ENCODE results near the gene ELOVL1. TPM values are rescaled to one million over a fixed set of nuclear protein-coding genes. Genes with fewer than 3 reads are reported as not detected.
A peak's percentile ranks its signal among the peaks of the same experiment; 100 is the strongest.

ELOVL1 gene
- total RNA-seq, 4 donors from 2014 or later = 25.7 to 63.2 (median 49.1) TPM

DNA sequence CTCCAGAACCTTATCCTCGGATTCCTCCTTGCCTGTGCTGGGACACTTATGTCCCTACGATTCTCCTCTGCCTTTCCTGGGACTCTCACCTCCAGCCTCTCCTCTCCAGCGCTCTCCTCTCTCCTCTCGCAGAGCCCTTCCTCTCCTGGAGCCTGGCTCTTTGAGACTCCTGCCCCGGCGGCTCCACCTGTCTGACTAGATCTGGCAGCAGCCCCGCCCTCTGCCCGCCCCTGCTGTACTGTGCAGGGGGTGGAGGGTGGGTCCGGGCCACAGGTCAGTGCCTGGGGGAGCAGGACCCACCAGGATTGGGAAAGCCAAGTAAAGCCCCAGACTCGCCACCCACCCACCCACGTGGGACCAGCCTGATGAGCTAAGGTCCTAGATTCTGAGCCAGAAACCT is 1.6 kb downstream of the ELOVL1 start:
- Histone ChIP-seq H3K27ac (replicated peaks in 1 of 4) (peak overlapping the region; percentile 90 to 96 (median 94)), H3K36me3 (peaks cover 30 to 48% (median 47%) of the 10 kb centered on the region in 4 donors), H3K27me3 (no peaks in the 10 kb centered on the region), H3K9me3 (no peaks in the 10 kb centered on the region), H3K4me3 (peak overlapping the region; percentile 91 to 98 (median 93)), H3K4me1 (peaks cover 27 to 41% (median 33%) of the 10 kb centered on the region in 4 donors)
- TF ChIP-seq EP300 (IDR thresholded peaks at IDR 0.05) (no peak), POLR2A (IDR thresholded peaks at IDR 0.05; ENCODE audit: low read depth) (no peak), POLR2AphosphoS5 (IDR thresholded peaks at IDR 0.05) (no peak)
- TF ChIP-seq, protein P1, sequence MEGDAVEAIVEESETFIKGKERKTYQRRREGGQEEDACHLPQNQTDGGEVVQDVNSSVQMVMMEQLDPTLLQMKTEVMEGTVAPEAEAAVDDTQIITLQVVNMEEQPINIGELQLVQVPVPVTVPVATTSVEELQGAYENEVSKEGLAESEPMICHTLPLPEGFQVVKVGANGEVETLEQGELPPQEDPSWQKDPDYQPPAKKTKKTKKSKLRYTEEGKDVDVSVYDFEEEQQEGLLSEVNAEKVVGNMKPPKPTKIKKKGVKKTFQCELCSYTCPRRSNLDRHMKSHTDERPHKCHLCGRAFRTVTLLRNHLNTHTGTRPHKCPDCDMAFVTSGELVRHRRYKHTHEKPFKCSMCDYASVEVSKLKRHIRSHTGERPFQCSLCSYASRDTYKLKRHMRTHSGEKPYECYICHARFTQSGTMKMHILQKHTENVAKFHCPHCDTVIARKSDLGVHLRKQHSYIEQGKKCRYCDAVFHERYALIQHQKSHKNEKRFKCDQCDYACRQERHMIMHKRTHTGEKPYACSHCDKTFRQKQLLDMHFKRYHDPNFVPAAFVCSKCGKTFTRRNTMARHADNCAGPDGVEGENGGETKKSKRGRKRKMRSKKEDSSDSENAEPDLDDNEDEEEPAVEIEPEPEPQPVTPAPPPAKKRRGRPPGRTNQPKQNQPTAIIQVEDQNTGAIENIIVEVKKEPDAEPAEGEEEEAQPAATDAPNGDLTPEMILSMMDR (IDR thresholded peaks at IDR 0.05) = no peak
- DNase-seq (ENCODE audit: extremely low spot score) = no peak
- intact Hi-C loops (cut with DNase I) = no loop called here
- 60% methylated on average over 11 of the region's 11 CpGs for WGBS

DNA sequence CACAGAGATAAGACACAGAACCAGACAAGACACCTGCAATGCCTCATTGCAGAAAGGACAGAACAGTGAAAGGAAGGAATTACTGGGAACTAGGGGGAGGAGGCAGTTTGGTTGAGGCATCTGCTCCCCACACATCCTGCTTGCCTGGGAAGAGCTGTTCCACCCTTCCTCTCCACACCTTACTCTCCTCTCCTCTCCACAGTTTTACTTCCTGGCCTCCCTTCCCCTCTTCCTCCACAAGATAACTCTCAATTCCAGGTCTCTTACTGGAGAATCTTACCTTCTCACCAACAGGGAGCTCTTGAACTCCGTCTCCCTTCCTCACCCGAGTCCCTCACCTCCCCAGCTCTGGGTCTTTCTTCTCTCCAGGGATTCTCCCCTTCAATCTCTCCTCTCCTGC is 2.1 kb downstream of the ELOVL1 start:
- H3K4me3 ChIP-seq = no peak overlapping the region
- no peaks in the 10 kb centered on the region for H3K9me3 ChIP-seq
- TF ChIP-seq, protein P1 (IDR thresholded peaks at IDR 0.05) = no peak
- TF ChIP-seq POLR2A (IDR thresholded peaks at IDR 0.05; ENCODE audit: low read depth) (no peak), EP300 (IDR thresholded peaks at IDR 0.05) (no peak), POLR2AphosphoS5 (IDR thresholded peaks at IDR 0.05) (no peak)
- WGBS = 89% methylated on average over 2 of the region's 2 CpGs
- H3K27ac ChIP-seq (replicated peaks in 1 of 4) = peak overlapping the region; percentile 90 to 96 (median 94)
- H3K4me1 ChIP-seq = peaks cover 27 to 41% (median 33%) of the 10 kb centered on the region in 4 donors
- no peaks in the 10 kb centered on the region for H3K27me3 ChIP-seq
- intact Hi-C loops (cut with DNase I) = no loop called here
- DNase-seq (ENCODE audit: extremely low spot score) = no peak
- H3K36me3 ChIP-seq = peaks cover 30 to 52% (median 51%) of the 10 kb centered on the region in 4 donors

DNA sequence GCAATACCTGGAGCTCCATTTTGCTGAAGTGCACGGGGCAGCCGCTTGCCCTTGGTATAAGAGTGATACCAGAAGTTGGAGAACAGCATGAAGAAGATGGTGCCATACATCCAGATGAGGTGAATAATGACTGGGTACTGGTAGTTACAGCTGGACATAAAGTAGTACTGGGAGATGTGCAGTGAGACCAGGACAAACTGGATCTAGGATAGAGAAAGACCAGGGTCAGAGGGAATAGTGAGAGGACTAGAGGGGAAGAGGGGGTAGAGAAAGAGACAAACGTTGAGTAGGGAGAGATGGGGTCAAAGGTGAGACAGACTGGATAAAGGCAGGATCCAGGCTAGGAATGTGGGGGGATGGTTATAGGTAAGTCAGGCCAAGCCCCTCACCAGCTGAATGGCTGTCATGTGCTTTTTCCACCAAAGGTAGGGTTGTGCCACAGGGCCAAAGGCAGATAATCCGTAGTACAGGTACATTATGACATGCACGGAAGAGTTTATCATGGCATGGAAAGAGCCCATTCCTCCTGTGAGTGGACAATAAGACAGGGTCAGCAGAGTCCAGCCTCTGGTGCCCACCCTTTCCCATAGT is 3.8 kb downstream of the ELOVL1 start:
- intact Hi-C loops (cut with DNase I) = no loop called here
- Histone ChIP-seq H3K4me3 (no peak overlapping the region), H3K27me3 (no peaks in the 10 kb centered on the region), H3K27ac (replicated peaks in 1 of 4) (no peak overlapping the region), H3K9me3 (no peaks in the 10 kb centered on the region), H3K36me3 (peaks cover 30 to 56% (median 53%) of the 10 kb centered on the region in 4 donors), H3K4me1 (peaks cover 25 to 38% (median 31%) of the 10 kb centered on the region in 4 donors)
- DNase-seq (ENCODE audit: extremely low spot score) = no peak
- WGBS = 79% methylated on average over 5 of the region's 5 CpGs
- TF ChIP-seq POLR2A (IDR thresholded peaks at IDR 0.05; ENCODE audit: low read depth) (no peak), EP300 (IDR thresholded peaks at IDR 0.05) (no peak), POLR2AphosphoS5 (IDR thresholded peaks at IDR 0.05) (no peak)
- TF ChIP-seq, protein P1 (IDR thresholded peaks at IDR 0.05) = no peak

DNA sequence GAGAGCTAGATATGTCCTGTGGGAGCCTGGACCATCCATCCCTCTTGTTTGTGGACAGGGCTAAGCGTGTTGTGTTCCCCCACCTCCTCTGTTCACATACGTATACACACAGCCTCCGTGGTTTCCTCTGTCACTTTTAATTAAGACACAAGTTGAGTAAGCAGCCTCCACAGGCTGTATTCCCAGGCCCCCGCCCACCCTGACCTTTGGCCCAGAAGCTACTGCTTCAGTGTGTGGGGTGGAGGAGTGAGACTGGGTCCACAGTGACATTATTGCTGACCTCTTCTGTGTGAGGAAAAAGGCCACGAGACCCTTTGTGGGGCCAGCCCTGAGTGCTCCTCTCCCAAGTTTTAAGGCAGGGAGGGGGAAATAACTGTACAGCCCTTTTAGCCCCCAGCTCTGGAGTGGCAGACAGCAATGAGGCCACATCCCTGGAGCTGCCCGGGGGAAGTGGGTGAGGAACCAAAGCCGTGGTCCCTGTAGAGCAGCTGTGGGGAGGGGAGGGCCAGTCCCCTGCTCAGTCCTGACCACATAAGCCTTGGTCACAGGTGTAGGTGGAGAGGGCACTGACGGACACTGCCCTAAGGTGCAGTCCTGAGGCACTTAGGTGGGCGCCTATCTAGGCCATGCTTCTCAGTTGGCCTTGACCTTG is 4.4 kb downstream of the ELOVL1 start:
- TF ChIP-seq POLR2A (IDR thresholded peaks at IDR 0.05; ENCODE audit: low read depth) (no peak), EP300 (IDR thresholded peaks at IDR 0.05) (no peak), POLR2AphosphoS5 (IDR thresholded peaks at IDR 0.05) (no peak)
- TF ChIP-seq, protein P1 (IDR thresholded peaks at IDR 0.05) = no peak
- Histone ChIP-seq H3K36me3 (peaks cover 30 to 56% (median 53%) of the 10 kb centered on the region in 4 donors), H3K27ac (replicated peaks in 1 of 4) (no peak overlapping the region), H3K27me3 (no peaks in the 10 kb centered on the region), H3K4me1 (peaks cover 21 to 35% (median 28%) of the 10 kb centered on the region in 4 donors), H3K9me3 (no peaks in the 10 kb centered on the region), H3K4me3 (no peak overlapping the region)
- intact Hi-C loops (cut with DNase I) = no loop called here
- no peak for DNase-seq (ENCODE audit: extremely low spot score)
- WGBS = 75% methylated on average over 6 of the region's 9 CpGs

Measured in esophagus muscularis mucosa (tissue), 4 donors.